Mammary microvascular endothelial cell (primary cell): ENCODE results near the gene KATNBL1. TPM values are rescaled to one million over a fixed set of nuclear protein-coding genes. Genes with fewer than 3 reads are reported as not detected.

ENCODE experiments used
- total RNA-seq: library from RNA; depleted of rRNA; stranded (reverse); fragments of >200 nt; gene quantifications from 2 replicates; pipeline ENCODE4 v1.2.3, GENCODE V29; 2015

The KATNBL1 gene, protein sequence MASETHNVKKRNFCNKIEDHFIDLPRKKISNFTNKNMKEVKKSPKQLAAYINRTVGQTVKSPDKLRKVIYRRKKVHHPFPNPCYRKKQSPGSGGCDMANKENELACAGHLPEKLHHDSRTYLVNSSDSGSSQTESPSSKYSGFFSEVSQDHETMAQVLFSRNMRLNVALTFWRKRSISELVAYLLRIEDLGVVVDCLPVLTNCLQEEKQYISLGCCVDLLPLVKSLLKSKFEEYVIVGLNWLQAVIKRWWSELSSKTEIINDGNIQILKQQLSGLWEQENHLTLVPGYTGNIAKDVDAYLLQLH
- total RNA-seq: 39.4 and 41.8 TPM in 2 replicates

DNA sequence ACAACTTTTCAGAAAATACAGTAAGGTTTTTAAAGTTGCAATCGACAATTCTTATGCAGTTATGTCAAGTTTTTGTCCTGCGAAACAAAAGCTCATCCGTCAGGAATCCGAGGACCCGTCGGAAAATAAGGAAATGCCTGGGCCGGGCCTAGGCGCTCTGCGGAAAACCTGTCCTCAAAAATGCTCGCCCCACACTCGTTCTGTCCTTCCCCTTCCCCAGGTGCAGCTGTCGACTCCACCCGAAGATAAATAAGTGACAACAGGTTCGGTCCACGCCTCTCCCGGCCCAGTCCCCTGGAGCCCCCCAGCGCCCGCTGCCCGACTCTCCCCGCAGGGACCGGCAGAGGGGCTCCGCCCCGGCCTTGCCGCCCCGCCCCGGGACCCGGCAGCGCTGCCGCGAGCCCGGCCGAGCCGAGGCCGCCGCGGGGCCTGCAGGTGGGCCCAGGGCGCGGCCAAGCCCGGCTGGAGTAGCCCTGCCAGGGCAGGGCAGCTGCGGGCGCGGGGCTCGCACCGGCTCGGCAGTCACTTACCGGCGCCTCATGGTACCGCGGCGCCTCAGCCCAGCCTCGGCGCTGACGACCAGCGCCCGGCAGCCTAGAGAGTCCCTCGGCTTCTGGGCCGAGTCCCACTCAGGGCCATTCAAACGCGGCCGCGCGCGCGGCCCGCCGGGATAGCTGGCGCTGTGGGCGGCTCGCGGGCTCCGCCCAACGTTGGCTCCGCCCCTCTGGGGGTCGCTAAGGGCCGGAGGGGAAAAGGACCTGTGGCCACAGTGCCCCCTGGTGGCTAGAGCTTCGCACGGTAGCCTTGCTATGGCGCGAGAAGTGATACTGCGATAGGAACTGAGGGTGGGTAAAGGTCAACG, at the start of gene KATNBL1:
TSS of gene KATNBL1 (minus strand) at position 676 of the 862 bp plus-strand sequence. CDS start 46,420 bp downstream, outside the sequence.

DNA sequence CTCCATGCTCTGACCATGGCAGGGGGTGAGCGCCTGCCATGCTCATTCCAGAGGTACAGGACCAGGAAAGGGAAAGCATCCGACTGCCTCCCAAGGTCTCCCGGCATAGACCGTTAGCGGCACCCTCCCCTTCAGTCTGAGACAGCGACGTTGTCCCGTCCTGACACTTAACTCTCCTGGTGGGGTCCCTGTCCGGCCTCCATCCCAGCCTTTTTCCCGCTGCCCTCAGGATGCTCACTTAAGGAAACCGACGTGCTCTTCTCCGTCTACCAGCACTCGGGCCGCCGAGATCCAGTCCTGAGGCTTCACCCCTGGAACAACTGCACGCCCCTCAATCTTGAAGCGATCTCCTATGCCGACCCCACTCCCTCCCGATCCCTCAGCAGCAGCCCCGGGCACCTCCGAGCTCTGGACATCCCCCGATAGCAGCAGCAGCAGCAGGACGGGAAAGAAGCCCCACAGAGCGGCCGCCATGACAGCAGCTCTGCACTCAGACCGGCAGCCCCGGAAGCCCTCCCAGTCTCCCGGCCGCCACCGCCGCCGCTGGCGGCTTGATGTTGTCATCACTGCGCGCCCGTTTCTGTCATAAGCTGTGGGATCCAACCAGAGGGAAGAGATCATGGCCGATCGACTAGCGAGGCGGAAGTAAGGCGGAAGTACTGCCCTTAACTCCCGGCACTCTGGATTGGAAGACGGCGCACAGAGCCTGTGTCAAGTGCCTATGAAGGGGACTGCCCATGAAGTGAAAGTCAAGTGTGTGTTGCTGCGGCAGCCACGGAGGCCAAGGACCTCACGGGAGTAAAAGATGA, 108.3 kb downstream of the KATNBL1 start, which contains the start of the genes EMC7 and PGBD4:
TSS of gene EMC7 (minus strand) at position 497 of the 809 bp plus-strand sequence. CDS start at position 474, 23 bp downstream.
TSS of gene PGBD4 (plus strand) at position 718 of the 809 bp plus-strand sequence. CDS start 449 bp downstream, outside the sequence.

Other genes with a start within 250 kb of the KATNBL1 start
- gene CHRM5, start 241.6 kb downstream of the KATNBL1 start, total RNA-seq: not detected in 2 replicates
- 26.2 and 27.6 TPM in 2 replicates for gene AVEN, start 170.9 kb downstream of the KATNBL1 start, total RNA-seq
- gene EMC7, start 108.2 kb downstream of the KATNBL1 start, total RNA-seq: 48.5 and 53.6 TPM in 2 replicates
- gene PGBD4, start 108.0 kb downstream of the KATNBL1 start, total RNA-seq: 0.53 and 0.98 TPM in 2 replicates
- gene EMC4, start 14.9 kb upstream of the KATNBL1 start, total RNA-seq: 184 and 223 TPM in 2 replicates
- 14.3 and 17.0 TPM in 2 replicates for gene SLC12A6, start 127.7 kb upstream of the KATNBL1 start, total RNA-seq
- 459 and 523 TPM in 2 replicates for gene NOP10, start 133.0 kb upstream of the KATNBL1 start, total RNA-seq
- not detected in 2 replicates for gene NUTM1, start 133.2 kb upstream of the KATNBL1 start, total RNA-seq
- gene LPCAT4, start 157.1 kb upstream of the KATNBL1 start, total RNA-seq: 21.1 and 22.9 TPM in 2 replicates
- 1.2 and 2.7 TPM in 2 replicates for gene GOLGA8A, start 227.7 kb upstream of the KATNBL1 start, total RNA-seq